Large intestine (tissue), 3 donors: ENCODE results near the gene PFDN5. TPM values are rescaled to one million over a fixed set of nuclear protein-coding genes. Genes with fewer than 3 reads are reported as not detected.

Source experiments
- DNase-seq, 2 donors: peaks; one replicate each; pipeline versions ENCODE4 v3.0.0 to v3.0.0-alpha.2; 2013
- H3K27ac ChIP-seq: one replicate; pipeline ENCODE4 v1.5.1; 2013; ENCODE audit warnings: low read length
- H3K27me3 ChIP-seq: 2 replicates; pipeline ENCODE4 v1.6.1; 2013; ENCODE audit warnings: low read length; ENCODE audit not compliant: control insufficient read depth, insufficient read depth
- H3K36me3 ChIP-seq: 2 replicates; pipeline ENCODE4 v1.6.1; 2013; ENCODE audit warnings: low read length; ENCODE audit not compliant: control insufficient read depth, insufficient read depth
- H3K4me1 ChIP-seq: one replicate; pipeline ENCODE4 v1.6.1; 2013; ENCODE audit warnings: low read length; ENCODE audit not compliant: control insufficient read depth, insufficient read depth
- H3K4me3 ChIP-seq: one replicate; pipeline ENCODE4 v1.5.1; 2013; ENCODE audit warnings: low read length
- H3K9me3 ChIP-seq: one replicate; pipeline ENCODE4 v1.6.1; 2013; ENCODE audit warnings: mild to moderate bottlenecking, low read depth, low read length, moderate library complexity; ENCODE audit not compliant: control insufficient read depth
- WGBS: methylation state at CpG from one replicate; pipeline ENCODE4 v1.1.5; 2013; ENCODE audit warnings: low lambda C conversion rate; ENCODE audit not compliant: insufficient coverage; 5-methylcytosine and 5-hydroxymethylcytosine counted together
- polyA plus RNA-seq: library from polyadenylated mRNA; unstranded; fragments of 120-200 nt; gene quantifications from one replicate; pipeline ENCODE4 v1.2.1, GENCODE V29; 2013

Gene PFDN5
- polyA plus RNA-seq, 1 donor, result 667 TPM

DNA sequence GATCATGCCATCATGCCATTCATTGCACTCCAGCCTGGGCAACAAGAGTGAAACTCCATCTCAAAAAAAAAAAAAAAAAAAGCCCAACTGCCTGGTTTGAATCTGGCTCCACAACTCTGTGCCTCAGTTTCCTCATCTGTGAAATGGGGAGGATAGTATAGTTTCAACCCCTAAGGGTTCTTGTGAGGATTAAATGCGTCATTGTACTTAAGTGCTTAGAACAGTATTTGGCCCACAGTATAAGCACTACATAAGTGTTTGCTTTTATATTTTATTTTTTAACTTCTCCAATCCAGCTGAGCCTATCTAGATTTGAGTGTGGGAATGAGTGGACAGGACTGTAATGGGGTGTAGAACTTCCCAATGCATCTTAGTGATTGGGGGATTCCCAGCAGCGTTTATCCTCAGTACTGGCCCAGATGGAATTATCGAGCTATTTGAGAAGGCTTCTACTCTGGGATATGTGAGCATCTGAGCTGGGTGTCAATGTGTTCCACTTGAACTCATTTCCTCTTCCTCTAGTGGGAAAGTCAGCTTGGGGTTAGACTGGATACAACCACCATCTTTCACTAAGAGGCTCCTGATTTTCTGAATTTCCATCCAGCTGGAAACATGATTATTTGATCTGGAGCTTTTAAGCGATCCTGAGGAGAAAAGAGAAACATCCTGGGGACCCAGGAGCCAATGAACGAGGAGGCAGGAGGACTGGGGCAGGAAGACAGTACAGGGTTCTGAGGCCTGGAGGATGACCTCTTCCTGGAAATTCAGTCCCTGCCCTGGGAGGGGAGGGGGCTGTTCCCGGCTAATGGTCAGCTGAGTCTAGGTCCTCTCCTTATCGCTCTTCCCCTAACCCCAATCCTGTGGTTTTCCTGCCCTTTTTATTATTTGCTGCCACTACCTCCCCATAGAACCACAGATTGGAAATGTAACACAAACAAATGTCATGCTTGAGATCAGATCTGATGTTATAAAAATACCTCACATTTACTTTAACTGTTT is 36.5 kb upstream of the PFDN5 start:
- Histone ChIP-seq H3K27me3 (no peaks in the 10 kb centered on the region), H3K9me3 (no peaks in the 10 kb centered on the region), H3K4me1 (no peaks in the 10 kb centered on the region), H3K27ac (no peak overlapping the region), H3K4me3 (no peak overlapping the region), H3K36me3 (peaks cover 11% of the 10 kb centered on the region)
- WGBS, result no CpG with 5 or more reads among the region's 7 CpGs
- DNase-seq, result no peak

- Histone ChIP-seq H3K9me3 (no peaks in the 10 kb centered on the region), H3K4me1 (no peaks in the 10 kb centered on the region), H3K27me3 (no peaks in the 10 kb centered on the region), H3K4me3 (no peak overlapping the region), H3K36me3 (peaks cover 7% of the 10 kb centered on the region), H3K27ac (no peak overlapping the region)
- WGBS, result 100% methylated on average over 1 of the region's 6 CpGs
- DNase-seq, result no peak
Observed at GRCh38 chr12:53259891-53260290, 35.5 kb upstream of the PFDN5 start.

GRCh38 chr12:53265783-53266182 is 29.6 kb upstream of the PFDN5 start:
- H3K27ac ChIP-seq, result no peak overlapping the region
- 50% methylated on average over 1 of the region's 2 CpGs for WGBS
- H3K4me1 ChIP-seq, result peaks cover 7% of the 10 kb centered on the region
- no peaks in the 10 kb centered on the region for H3K36me3 ChIP-seq
- H3K27me3 ChIP-seq, result no peaks in the 10 kb centered on the region
- DNase-seq, result no peak
- no peaks in the 10 kb centered on the region for H3K9me3 ChIP-seq
- no peak overlapping the region for H3K4me3 ChIP-seq

- no peak for DNase-seq
- peaks cover 7% of the 10 kb centered on the region for H3K4me1 ChIP-seq
- 0% methylated on average over 3 of the region's 18 CpGs for WGBS
- no peaks in the 10 kb centered on the region for H3K9me3 ChIP-seq
- no peak overlapping the region for H3K27ac ChIP-seq
- H3K4me3 ChIP-seq, result peak overlapping the region; percentile 74
- H3K27me3 ChIP-seq, result no peaks in the 10 kb centered on the region
- H3K36me3 ChIP-seq, result no peaks in the 10 kb centered on the region
Observed at GRCh38 chr12:53267306-53267998, 27.9 kb upstream of the PFDN5 start.

DNA sequence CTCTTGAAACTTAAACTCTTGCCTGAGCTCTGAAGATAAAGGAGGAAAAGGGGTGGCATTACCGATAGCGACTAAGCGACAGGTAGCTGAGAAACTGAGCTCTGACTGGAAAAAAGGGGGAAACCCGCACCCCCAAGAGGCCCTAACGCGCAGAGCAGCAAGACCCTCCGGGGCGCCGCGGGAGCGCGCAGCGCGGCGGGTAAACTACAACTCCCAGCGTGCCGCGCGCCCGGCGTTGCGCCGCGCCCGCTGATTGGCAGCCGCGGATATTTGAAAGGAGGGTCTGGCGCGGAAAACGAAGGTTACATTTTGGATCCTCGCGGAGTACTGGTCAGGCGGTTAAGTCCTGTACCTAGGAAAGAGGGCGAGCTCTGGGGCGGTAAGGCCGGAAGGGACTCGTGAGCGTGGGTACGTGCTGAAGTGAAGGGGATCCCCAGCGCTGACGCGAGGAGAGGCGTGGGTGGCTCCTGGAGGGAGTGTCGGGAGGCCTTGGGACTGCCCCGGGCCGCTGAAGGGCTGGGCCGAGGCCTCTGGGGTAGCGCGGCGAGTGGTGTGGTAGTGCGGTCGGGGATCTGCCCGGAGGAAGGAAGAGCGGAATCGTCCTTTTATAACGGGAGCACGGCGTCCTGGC is 27.2 kb upstream of the PFDN5 start, which contains the start of gene ESPL1:
TSS of gene ESPL1 (plus strand) at position 301 of the 631 bp plus-strand sequence. CDS start 468 bp downstream, outside the sequence.
- H3K9me3 ChIP-seq, result no peaks in the 10 kb centered on the region
- H3K4me3 ChIP-seq, result peak within 1 kb of the TSS; percentile 74
- DNase-seq, result peak; percentile 66 to 80
- no CpG with 5 or more reads among the region's 58 CpGs for WGBS
- no peaks in the 10 kb centered on the region for H3K27me3 ChIP-seq
- H3K36me3 ChIP-seq, result no peaks in the 10 kb centered on the region
- H3K27ac ChIP-seq, result no peak within 1 kb of the TSS
- peaks cover 7% of the 10 kb centered on the region for H3K4me1 ChIP-seq

DNA sequence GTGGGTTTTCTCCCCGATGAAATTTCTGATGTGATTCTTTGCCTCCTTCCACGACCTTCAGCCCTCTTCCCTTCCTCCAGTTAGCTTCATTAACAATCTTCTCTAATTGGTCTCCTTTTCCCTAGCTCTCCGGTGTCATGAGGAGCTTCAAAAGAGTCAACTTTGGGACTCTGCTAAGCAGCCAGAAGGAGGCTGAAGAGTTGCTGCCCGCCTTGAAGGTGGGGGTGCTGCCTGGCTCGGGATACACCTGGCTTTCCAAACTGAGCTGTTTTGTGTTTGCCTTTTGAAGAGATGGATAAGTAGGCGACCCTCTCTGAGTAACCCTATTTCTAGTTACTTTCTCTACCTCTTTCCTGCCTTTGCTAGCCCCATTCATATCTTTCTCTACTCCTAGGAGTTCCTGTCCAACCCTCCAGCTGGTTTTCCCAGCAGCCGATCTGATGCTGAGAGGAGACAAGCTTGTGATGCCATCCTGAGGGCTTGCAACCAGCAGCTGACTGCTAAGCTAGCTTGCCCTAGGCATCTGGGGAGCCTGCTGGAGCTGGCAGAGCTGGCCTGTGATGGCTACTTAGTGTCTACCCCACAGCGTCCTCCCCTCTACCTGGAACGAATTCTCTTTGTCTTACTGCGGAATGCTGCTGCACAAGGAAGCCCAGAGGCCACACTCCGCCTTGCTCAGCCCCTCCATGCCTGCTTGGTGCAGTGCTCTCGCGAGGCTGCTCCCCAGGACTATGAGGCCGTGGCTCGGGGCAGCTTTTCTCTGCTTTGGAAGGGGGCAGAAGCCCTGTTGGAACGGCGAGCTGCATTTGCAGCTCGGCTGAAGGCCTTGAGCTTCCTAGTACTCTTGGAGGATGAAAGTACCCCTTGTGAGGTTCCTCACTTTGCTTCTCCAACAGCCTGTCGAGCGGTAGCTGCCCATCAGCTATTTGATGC is 26.4 kb upstream of the PFDN5 start:
- Histone ChIP-seq H3K4me1 (peaks cover 7% of the 10 kb centered on the region), H3K4me3 (peak overlapping the region; percentile 74), H3K27ac (no peak overlapping the region), H3K27me3 (no peaks in the 10 kb centered on the region), H3K9me3 (no peaks in the 10 kb centered on the region), H3K36me3 (no peaks in the 10 kb centered on the region)
- no peak for DNase-seq
- WGBS, result 20% methylated on average over 1 of the region's 20 CpGs

GRCh38 chr12:53274445-53274844 is 20.9 kb upstream of the PFDN5 start:
- peaks cover 22% of the 10 kb centered on the region for H3K4me1 ChIP-seq
- DNase-seq, result no peak
- H3K27me3 ChIP-seq, result no peaks in the 10 kb centered on the region
- no peaks in the 10 kb centered on the region for H3K9me3 ChIP-seq
- H3K27ac ChIP-seq, result no peak overlapping the region
- H3K4me3 ChIP-seq, result no peak overlapping the region
- H3K36me3 ChIP-seq, result peaks cover 20% of the 10 kb centered on the region
- no CpG with 5 or more reads among the region's 5 CpGs for WGBS

DNA sequence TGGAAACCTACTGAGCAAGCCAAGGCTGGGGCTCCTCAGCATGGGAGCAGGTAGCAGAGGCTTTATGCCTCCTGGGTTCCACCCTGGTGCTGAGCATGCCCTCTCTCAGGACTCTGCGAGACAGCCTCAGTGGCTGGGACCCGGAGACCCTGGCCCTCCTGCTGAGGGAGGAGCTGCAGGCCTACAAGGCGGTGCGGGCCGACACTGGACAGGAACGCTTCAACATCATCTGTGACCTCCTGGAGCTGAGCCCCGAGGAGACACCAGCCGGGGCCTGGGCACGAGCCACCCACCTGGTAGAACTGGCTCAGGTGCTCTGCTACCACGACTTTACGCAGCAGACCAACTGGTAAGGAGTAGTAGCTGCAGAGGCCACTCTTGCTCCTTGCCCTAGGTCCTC is 18.8 kb upstream of the PFDN5 start:
- peaks cover 22% of the 10 kb centered on the region for H3K4me1 ChIP-seq
- no peak overlapping the region for H3K27ac ChIP-seq
- peaks cover 23% of the 10 kb centered on the region for H3K36me3 ChIP-seq
- no peak for DNase-seq
- H3K9me3 ChIP-seq, result no peaks in the 10 kb centered on the region
- WGBS, result no CpG with 5 or more reads among the region's 11 CpGs
- no peaks in the 10 kb centered on the region for H3K27me3 ChIP-seq
- no peak overlapping the region for H3K4me3 ChIP-seq

- Histone ChIP-seq H3K4me1 (peaks cover 22% of the 10 kb centered on the region), H3K27me3 (no peaks in the 10 kb centered on the region), H3K9me3 (no peaks in the 10 kb centered on the region), H3K4me3 (no peak overlapping the region), H3K36me3 (peaks cover 36% of the 10 kb centered on the region), H3K27ac (no peak overlapping the region)
- DNase-seq, result no peak
- 100% methylated on average over 2 of the region's 9 CpGs for WGBS
Observed at GRCh38 chr12:53277981-53278380, 17.4 kb upstream of the PFDN5 start.
